ENCODE data around the gene TPRG1.

GRCh38 chr3:189305412-189305811 is 133.6 kb downstream of the TPRG1 start:
- no peak for TF ChIP-seq GATA2 (IDR thresholded peaks at IDR 0.05; ENCODE audit: low read depth, low read length)
- no peak for TF ChIP-seq GATA3 (IDR thresholded peaks at IDR 0.05; ENCODE audit: low read depth, low read length)

All from SH-SY5Y (cell line).